Stimulated activated CD4-positive, alpha-beta T cell treated with anti-CD3 and anti-CD28 coated beads, Interleukin-1b, Interleukin-23, amount 100 ng/mL, for 1 hour (primary cell): Measurements from ENCODE around the gene GFRAL.
"Not testable (repeated sequence)": the region's sequence is repeated elsewhere in the genome, so short reads cannot be mapped to it uniquely, and the experiment has no call there.

Experiments used
- DNase-seq, 2 donors: peaks; one replicate each; pipeline ENCODE4 v3.0.0-alpha.2; 2020; ENCODE audit warnings: low read depth in 2 of 2

Gene GFRAL

DNA sequence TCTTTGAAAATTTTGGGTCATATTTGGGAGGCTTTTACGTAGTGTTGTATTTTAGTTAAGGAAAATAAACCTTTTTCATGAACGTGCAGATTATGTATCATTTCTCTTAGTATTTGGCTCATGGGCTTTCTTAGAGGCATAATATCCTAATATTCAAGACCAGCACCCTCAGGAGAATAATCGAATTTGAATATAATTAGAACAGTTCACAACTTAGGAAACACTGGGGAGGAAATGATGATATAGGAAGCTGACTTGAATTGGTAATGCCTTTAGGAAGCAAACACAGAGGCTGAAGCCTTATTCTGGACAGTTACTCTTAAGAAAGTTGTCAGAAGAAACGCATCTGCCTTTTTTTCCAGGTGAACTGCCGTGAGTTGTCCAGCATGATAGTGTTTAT is at the start of gene GFRAL:
Gene GFRAL, plus strand, starts transcription at position 301 of the 400 bp plus-strand sequence. Its CDS starts 86 bp downstream, at position 387.
- no peak for DNase-seq

- no peak for DNase-seq
Measured at GRCh38 chr6:55277646-55278045, 49.6 kb upstream of the GFRAL start.

DNA sequence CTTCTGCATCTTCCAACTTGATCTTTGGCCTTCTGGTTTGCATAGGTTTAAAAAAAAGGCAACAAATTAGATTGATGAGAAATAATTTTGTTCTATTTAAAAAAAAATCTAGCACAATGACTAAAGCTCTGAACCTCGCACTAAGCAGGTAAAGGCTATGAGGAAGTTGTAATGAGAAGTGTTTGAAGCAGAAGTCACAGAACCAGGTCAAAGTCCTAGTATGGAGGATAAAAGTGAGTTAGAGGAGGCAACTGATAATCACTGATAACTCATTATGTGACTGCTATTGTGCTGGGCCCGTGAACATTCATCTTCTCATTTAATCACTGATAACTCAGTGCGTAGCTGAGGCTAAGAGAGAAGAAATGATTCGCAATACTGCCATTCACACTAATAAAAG is 46.1 kb upstream of the GFRAL start:
- no peak for DNase-seq

DNA sequence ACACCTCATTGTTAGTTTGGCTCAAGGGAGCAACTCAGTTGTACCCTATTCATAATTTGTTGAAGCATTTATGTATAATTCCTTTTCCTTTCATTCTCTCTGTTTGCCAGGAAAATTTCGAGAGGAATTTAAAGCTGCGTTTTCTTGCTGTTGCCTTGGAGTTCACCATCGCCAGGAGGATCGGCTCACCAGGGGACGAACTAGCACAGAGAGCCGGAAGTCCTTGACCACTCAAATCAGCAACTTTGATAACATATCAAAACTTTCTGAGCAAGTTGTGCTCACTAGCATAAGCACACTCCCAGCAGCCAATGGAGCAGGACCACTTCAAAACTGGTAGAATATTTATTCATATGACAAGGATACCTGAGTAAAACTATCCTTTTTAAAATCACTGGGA is 45.2 kb upstream of the GFRAL start:
- no peak for DNase-seq

- no peak for DNase-seq
Measured at GRCh38 chr6:55286824-55287223, 40.4 kb upstream of the GFRAL start.

DNA sequence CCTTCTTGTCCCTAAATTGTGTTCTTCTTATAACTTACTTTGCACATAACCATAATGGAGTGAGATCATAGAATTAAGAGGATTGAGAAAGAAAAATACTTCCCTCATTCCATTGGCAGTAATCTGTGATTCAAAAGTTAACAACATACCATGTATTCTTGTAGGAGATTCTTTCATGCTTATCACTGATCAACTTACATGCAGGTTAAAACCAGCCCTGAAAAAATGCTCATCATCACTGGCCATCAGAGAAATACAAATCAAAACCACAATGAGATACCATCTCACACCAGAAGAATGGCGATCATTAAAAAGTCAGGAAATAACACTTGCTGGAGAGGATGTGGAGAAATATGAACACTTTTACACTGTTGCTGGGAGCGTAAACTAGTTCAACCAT is 36.5 kb upstream of the GFRAL start:
- DNase-seq: no peak

- no peak for DNase-seq
Measured at GRCh38 chr6:55293116-55293515, 34.2 kb upstream of the GFRAL start.

DNA sequence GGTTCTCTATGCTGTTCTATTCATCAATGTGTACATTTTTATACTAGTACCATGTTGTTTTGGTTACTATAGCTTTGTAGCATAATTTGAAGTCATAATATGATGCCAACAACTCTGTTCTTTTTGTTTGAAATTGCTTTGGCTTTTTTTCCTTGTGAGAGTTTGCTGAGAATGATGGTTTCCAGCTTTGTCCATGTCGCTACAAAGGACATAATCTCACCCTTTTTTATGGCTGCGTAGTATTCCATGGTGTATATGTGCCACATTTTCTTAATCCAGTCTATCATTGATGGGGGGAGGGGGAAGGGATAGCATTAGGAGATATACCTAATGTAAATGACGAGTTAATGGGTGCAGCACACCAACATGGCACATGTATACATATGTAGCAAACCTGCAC is 30.1 kb upstream of the GFRAL start:
- not testable (repeated sequence) for DNase-seq

DNA sequence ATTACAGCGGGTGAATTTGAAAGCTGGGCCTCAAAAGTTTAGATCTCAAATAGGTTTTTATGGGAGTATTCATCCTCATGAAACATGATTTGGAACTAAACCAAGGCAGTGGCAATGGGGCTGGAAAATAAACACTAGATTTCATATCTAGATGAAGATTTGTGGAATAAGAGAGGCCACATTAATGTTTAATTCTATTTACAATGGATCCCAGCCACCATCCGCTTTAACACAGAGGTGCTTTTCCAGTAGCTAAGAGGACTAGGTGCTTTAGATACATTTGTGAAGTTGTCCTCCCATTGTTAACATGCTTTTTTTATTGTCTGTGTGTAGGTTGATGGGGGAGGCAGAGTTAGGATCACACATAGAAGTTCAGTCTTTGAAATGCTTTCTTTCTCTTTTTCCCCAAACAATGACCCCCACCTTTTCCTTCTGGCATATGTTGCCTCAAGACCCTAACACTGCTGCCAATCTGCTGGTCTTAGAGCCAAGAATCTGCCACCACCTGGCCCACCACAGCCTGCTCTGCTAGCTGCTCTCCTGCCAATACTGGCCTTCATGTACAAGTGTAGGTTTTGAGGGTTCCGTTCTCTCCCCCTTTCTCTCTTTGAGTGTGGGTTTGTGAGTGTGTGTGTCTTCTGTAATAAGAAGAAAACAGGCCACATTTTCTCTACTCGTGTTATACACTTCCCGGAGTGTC is 27.8 kb upstream of the GFRAL start:
- no peak for DNase-seq

DNA sequence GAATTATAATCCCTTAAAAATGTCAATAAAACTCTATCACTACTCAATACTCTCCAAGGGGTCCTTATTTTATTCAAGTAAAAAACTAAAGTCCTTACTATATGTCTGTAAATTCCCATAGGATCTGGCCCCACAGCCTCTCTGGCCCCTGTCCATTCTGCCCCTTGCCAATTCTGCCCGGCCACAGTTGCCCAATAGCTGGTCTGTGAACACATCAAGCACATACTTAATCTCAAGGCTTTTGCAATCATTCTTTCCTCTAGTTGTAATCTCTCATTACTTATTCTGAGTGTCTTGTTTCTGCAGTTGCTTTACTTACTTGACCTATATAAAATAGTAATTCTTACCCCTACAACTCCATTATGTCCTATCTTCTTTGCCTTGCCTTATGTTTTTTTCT is 22.5 kb upstream of the GFRAL start:
- no peak for DNase-seq

GRCh38 chr6:55319961-55320695 is 7.1 kb upstream of the GFRAL start:
- no peak for DNase-seq

DNA sequence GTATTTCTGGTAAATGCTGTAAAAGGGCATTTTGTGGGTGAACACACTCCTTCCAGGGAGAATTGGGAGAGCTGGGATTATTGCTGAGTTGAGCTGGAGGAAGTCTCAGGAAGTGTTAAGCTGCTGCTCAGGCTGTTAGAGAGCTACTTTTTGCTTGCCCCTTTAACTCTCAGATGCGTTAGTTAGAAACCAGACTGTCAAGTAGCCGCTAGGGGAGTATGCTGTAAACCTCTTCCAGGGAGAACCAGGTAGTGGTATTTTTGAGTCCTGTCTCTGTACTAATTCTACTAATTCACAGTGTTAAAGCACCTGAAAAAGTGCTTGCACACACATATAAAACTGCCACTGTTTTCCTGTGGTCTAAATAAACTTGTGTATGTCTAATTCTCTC is 6.6 kb upstream of the GFRAL start:
- DNase-seq: no peak

DNA sequence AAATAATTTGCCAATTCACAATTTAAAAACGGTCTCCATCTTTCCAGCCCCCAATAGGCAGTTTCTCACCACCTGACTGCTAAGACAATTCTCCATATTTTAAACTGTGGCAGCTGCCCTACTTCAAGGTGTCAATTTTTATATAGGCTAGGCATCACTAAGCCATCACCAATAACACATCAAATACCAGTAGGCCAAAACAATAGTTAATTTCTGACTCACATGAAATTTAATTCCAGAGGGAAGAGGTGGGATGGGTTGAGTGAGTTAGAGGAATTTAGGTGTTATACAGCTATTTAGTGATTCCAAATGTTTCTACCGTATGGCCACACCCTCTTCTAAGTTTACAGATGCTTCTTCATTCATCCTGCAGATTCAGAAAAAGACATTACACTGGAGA is 49.9 kb downstream of the GFRAL start:
- no peak for DNase-seq

DNA sequence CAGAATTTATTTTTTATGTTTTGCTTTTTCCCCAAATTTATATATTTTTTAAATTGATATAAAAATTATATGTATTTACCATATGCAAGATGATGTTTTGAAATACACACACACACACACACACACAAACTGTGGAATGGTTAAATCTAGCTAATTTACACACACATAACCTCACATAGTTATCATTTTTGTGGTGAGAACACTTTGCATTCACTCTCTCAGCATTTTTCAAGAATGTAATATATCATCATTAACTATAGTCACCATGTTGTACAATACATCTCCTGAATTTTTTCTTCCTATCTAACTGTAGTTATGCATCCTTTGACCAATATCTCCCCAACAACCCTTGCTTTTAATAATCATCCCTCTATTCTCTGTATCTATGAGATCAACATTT is 52.2 kb downstream of the GFRAL start:
- no peak for DNase-seq

- no peak for DNase-seq
Measured at GRCh38 chr6:55379895-55380294, 52.6 kb downstream of the GFRAL start.

DNA sequence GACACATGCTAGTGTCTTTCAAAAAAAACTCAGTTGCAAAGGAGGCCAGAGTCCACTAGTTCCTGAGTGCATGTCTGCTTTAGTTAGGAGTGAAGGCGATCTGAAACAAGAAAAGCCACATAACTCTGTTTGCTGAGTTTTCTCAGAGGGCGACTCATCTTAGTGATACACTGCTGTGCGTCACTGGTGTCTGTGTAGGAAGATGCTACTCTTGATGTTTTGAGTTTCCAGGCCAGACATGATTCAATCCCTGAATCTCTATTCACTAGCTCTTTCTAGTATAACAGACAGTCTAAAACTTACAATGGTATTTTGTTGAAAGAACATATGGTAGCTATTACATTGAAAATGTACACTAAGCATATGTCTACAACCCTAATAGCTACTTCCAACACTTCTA is 60.9 kb downstream of the GFRAL start:
- DNase-seq: no peak

GRCh38 chr6:55395871-55396270 is 68.6 kb downstream of the GFRAL start:
- no peak for DNase-seq

DNA sequence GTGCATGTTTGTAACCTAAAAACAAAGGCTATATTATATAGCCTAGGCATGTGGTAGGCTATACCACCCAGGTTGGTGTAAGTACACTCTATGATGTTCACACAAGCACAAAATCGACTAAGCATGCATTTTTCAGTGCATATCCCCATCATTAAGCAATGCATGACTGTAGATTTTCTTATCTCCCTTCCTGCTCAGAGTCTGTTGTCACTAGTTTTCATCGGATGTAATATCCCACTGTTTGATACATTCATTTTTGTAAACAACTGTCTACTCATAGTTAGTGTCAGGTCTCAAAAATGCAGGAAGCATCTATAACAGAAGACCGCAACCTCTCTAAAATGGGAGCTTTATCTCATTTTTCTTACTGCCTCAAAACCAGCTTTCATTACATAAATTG is 70.7 kb downstream of the GFRAL start:
- no peak for DNase-seq

DNA sequence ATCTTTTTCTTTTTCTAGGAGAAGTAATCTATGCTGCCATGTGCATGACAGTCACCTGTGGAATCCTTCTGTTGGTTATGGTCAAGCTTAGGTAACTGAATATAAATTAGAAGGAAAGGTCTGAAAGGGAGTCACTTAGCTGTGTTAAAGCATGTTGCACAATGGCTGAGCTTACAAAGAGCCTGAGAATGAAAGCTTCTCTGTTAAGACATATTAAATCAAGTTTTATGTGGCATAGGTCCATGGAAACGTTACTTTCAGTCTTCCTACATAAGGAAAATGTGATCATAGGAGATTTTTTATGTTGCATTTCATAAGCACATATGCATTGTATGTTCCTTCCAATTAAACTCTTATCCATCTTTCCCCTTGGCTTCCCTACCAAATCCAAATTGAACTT is 72.1 kb downstream of the GFRAL start:
- DNase-seq: no peak

DNA sequence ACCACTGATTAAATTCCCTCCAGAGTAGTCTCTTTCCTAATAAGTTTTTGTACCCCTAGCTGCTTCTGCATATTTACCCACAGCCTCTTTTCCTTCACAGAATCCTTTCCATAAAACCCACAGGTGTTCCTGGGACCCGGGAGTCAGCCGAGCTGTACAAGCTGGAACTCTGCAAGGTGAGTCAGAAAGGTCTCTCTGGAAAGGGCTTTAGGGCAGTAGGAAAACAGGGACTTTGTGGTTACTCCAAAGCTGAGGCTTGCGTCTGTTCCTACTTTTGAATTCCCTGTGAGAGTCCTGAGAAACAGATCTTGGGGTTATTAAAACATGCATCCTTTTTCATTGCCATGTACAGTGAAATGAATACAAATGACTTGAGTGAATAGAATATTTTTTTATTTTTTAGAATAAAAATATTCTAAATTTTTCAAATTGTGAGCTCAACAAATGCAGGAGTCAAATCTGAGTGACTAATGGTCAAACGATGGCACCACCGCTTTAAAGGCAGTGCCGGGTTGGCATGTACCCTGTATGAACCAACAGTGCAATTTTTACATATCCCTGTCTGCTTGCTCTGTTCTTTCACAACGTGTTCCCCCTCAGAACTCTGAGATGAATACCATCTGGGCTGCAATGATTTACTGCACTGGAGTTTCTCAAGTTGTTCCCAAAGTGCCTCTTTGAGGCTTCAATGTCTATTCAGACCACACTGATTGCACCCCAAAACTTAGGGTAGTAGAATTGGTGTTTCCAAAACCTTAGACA is 78.4 kb downstream of the GFRAL start:
- DNase-seq: no peak

DNA sequence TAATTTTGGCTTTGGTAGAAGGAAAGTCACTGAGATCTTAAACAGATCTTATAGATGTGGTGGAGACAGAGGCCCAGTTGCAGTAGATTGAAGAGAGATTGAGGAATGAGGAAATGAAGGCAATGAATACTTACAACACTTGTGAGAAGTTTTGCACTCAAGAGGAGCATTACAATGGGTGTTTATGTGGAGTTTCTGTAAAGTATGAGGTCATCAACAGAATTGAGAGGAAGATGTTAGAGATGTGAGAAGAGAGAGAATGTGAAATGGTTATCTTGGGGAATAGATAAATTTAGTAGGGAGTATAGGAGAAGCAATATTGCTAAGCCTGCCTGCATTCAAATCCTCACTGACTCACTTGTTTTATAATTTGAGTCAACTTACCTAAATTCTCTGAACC is 83.4 kb downstream of the GFRAL start:
- DNase-seq: no peak

DNA sequence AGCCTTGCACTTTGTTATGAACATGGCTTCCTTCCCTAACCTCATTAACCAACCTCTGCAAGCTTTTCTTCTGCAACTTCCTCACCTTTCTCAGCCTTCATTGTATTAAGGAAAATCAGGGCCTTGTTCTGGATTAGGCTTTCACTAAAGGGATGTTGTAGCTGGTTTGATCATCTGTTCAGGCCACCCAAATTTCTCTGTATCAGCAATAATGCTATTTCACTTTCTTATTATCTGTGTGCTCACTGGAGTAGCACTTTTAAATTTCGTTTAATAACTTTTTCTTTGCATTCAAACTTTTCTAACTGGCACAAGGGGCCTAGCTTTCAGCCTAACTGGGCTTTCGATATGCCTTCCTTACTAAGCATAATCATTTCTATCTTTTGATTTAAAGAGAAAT is 96.7 kb downstream of the GFRAL start:
- DNase-seq: no peak
